ENCODE measurements around the gene ATL2. TPM values are rescaled to one million over a fixed set of nuclear protein-coding genes. Genes with fewer than 3 reads are reported as not detected.
A peak's percentile ranks its signal among the peaks of the same experiment; 100 is the strongest.

ATL2 gene
- total and polyA plus RNA-seq, 7 experiments from 2014 or later: 18.8 to 59.5 (median 49.0) TPM

GRCh38 chr2:38267270-38267925 is 109.7 kb downstream of the ATL2 start:
- H3K36me3 ChIP-seq (ENCODE audit: control insufficient read depth in 2 of 3, insufficient read depth in 3 of 3, low read length in 3 of 3): no peaks in the 10 kb centered on the region
- H3K4me3 ChIP-seq (ENCODE audit: low read length): no peak overlapping the region
- no peaks in the 10 kb centered on the region for H3K4me1 ChIP-seq (ENCODE audit: control insufficient read depth in 2 of 2, insufficient read depth in 2 of 2, low read length in 2 of 2)
- ChIA-PET POLR2A (interaction anchor here (0.6 kb wide), 1 partner anchor 385 kb away, joined by 3 read pairs; no protein-coding TSS in a partner anchor), CTCF (no interaction called here)
- H3K27me3 ChIP-seq (ENCODE audit: control insufficient read depth in 2 of 2, insufficient read depth in 2 of 2, low read length in 2 of 2): no peaks in the 10 kb centered on the region
- H3K27me3 Mint-ChIP-seq: peaks cover 0 to 3% (median 0%) of the 10 kb centered on the region in 5 donors
- no peak overlapping the region for H3K27ac Mint-ChIP-seq
- no peak for ATAC-seq
- H3K36me3 Mint-ChIP-seq: peaks cover 0 to 2% (median 0%) of the 10 kb centered on the region in 5 donors
- H3K4me1 Mint-ChIP-seq: peaks cover 0 to 7% (median 0%) of the 10 kb centered on the region in 7 donors
- H3K9me3 ChIP-seq (ENCODE audit: control insufficient read depth in 2 of 3, low read length in 3 of 3): no peaks in the 10 kb centered on the region
- no peak overlapping the region for H3K27ac ChIP-seq (ENCODE audit: low read depth, low read length)
- DNase-seq: no peak
- H3K4me3 Mint-ChIP-seq: no peak overlapping the region
- H3K9me3 Mint-ChIP-seq: peaks cover 0 to 17% (median 0%) of the 10 kb centered on the region in 11 donors
- intact Hi-C loops (cut with micrococcal nuclease): no loop called here

- Histone ChIP-seq H3K36me3 (ENCODE audit: control insufficient read depth in 2 of 3, insufficient read depth in 3 of 3, low read length in 3 of 3) (no peaks in the 10 kb centered on the region), H3K27ac (ENCODE audit: low read depth, low read length) (no peak overlapping the region), H3K4me3 (ENCODE audit: low read length) (no peak overlapping the region), H3K9me3 (ENCODE audit: control insufficient read depth in 2 of 3, low read length in 3 of 3) (no peaks in the 10 kb centered on the region), H3K27me3 (ENCODE audit: control insufficient read depth in 2 of 2, insufficient read depth in 2 of 2, low read length in 2 of 2) (no peaks in the 10 kb centered on the region), H3K4me1 (ENCODE audit: control insufficient read depth in 2 of 2, insufficient read depth in 2 of 2, low read length in 2 of 2) (no peaks in the 10 kb centered on the region)
- DNase-seq (no peak), ATAC-seq (no peak)
- ChIA-PET POLR2A (no interaction called here), CTCF (no interaction called here)
- H3K4me3 Mint-ChIP-seq: no peak overlapping the region
- peaks cover 0 to 16% (median 4%) of the 10 kb centered on the region in 7 donors for H3K4me1 Mint-ChIP-seq
- peaks cover 0 to 3% (median 0%) of the 10 kb centered on the region in 5 donors for H3K27me3 Mint-ChIP-seq
- H3K36me3 Mint-ChIP-seq: peaks cover 0 to 2% (median 0%) of the 10 kb centered on the region in 5 donors
- intact Hi-C loops (cut with micrococcal nuclease): no loop called here
- H3K9me3 Mint-ChIP-seq: peaks cover 0 to 17% (median 0%) of the 10 kb centered on the region in 11 donors
- no peak overlapping the region for H3K27ac Mint-ChIP-seq
Observed at GRCh38 chr2:38266382-38267061, 110.6 kb downstream of the ATL2 start.

- Histone ChIP-seq H3K4me3 (ENCODE audit: low read length) (no peak overlapping the region), H3K4me1 (ENCODE audit: control insufficient read depth in 2 of 2, insufficient read depth in 2 of 2, low read length in 2 of 2) (no peaks in the 10 kb centered on the region), H3K9me3 (ENCODE audit: control insufficient read depth in 2 of 3, low read length in 3 of 3) (no peaks in the 10 kb centered on the region), H3K27ac (ENCODE audit: low read depth, low read length) (no peak overlapping the region), H3K36me3 (ENCODE audit: control insufficient read depth in 2 of 3, insufficient read depth in 3 of 3, low read length in 3 of 3) (no peaks in the 10 kb centered on the region), H3K27me3 (ENCODE audit: control insufficient read depth in 2 of 2, insufficient read depth in 2 of 2, low read length in 2 of 2) (no peaks in the 10 kb centered on the region)
- DNase-seq: no peak
- H3K4me1 Mint-ChIP-seq: peaks cover 0 to 23% (median 6%) of the 10 kb centered on the region in 7 donors
- peaks cover 0 to 4% (median 0%) of the 10 kb centered on the region in 5 donors for H3K27me3 Mint-ChIP-seq
- CTCF ChIA-PET: no interaction called here
- H3K9me3 Mint-ChIP-seq: peaks cover 0 to 17% (median 0%) of the 10 kb centered on the region in 11 donors
- POLR2A ChIA-PET: no interaction called here
- ATAC-seq: no peak
- H3K36me3 Mint-ChIP-seq: peaks cover 0 to 2% (median 0%) of the 10 kb centered on the region in 5 donors
- no peak overlapping the region for H3K4me3 Mint-ChIP-seq
- H3K27ac Mint-ChIP-seq: no peak overlapping the region
- intact Hi-C loops (cut with micrococcal nuclease): no loop called here
Observed at GRCh38 chr2:38265461-38265860, 111.6 kb downstream of the ATL2 start.

GRCh38 chr2:38264396-38265221 is 112.5 kb downstream of the ATL2 start:
- Mint-ChIP-seq H3K4me1 (peaks cover 0 to 25% (median 5%) of the 10 kb centered on the region in 7 donors), H3K36me3 (peaks cover 0 to 2% (median 0%) of the 10 kb centered on the region in 5 donors), H3K27me3 (peaks cover 0 to 5% (median 0%) of the 10 kb centered on the region in 5 donors), H3K4me3 (no peak overlapping the region), H3K9me3 (peaks cover 0 to 17% (median 0%) of the 10 kb centered on the region in 11 donors), H3K27ac (no peak overlapping the region)
- Histone ChIP-seq H3K4me1 (ENCODE audit: control insufficient read depth in 2 of 2, insufficient read depth in 2 of 2, low read length in 2 of 2) (no peaks in the 10 kb centered on the region), H3K27ac (ENCODE audit: low read depth, low read length) (no peak overlapping the region), H3K9me3 (ENCODE audit: control insufficient read depth in 2 of 3, low read length in 3 of 3) (no peaks in the 10 kb centered on the region), H3K27me3 (ENCODE audit: control insufficient read depth in 2 of 2, insufficient read depth in 2 of 2, low read length in 2 of 2) (no peaks in the 10 kb centered on the region), H3K36me3 (ENCODE audit: control insufficient read depth in 2 of 3, insufficient read depth in 3 of 3, low read length in 3 of 3) (no peaks in the 10 kb centered on the region), H3K4me3 (ENCODE audit: low read length) (no peak overlapping the region)
- CTCF ChIA-PET: no interaction called here
- intact Hi-C loops (cut with micrococcal nuclease): no loop called here
- no peak for DNase-seq
- peak; percentile 47 for ATAC-seq
- POLR2A ChIA-PET: no interaction called here

- intact Hi-C loops (cut with micrococcal nuclease): no loop called here
- POLR2A ChIA-PET: interaction anchor here (0.6 kb wide), 1 partner anchor 1423 kb away, joined by 3 read pairs; no protein-coding TSS in a partner anchor
- Histone ChIP-seq H3K27me3 (ENCODE audit: control insufficient read depth in 2 of 2, insufficient read depth in 2 of 2, low read length in 2 of 2) (no peaks in the 10 kb centered on the region), H3K9me3 (ENCODE audit: control insufficient read depth in 2 of 3, low read length in 3 of 3) (no peaks in the 10 kb centered on the region), H3K4me1 (ENCODE audit: control insufficient read depth in 2 of 2, insufficient read depth in 2 of 2, low read length in 2 of 2) (no peaks in the 10 kb centered on the region), H3K27ac (ENCODE audit: low read depth, low read length) (no peak overlapping the region), H3K4me3 (ENCODE audit: low read length) (no peak overlapping the region), H3K36me3 (ENCODE audit: control insufficient read depth in 2 of 3, insufficient read depth in 3 of 3, low read length in 3 of 3) (no peaks in the 10 kb centered on the region)
- H3K27ac Mint-ChIP-seq: no peak overlapping the region
- H3K27me3 Mint-ChIP-seq: peaks cover 0 to 8% (median 2%) of the 10 kb centered on the region in 5 donors
- H3K4me3 Mint-ChIP-seq: no peak overlapping the region
- peaks cover 0 to 2% (median 0%) of the 10 kb centered on the region in 5 donors for H3K36me3 Mint-ChIP-seq
- peaks cover 0 to 25% (median 5%) of the 10 kb centered on the region in 7 donors for H3K4me1 Mint-ChIP-seq
- ATAC-seq (no peak), DNase-seq (no peak)
- H3K9me3 Mint-ChIP-seq: peaks cover 0 to 17% (median 0%) of the 10 kb centered on the region in 11 donors
- CTCF ChIA-PET: no interaction called here
Observed at GRCh38 chr2:38263293-38263692, 113.8 kb downstream of the ATL2 start.

- Histone ChIP-seq H3K36me3 (ENCODE audit: control insufficient read depth in 2 of 3, insufficient read depth in 3 of 3, low read length in 3 of 3) (no peaks in the 10 kb centered on the region), H3K27ac (ENCODE audit: low read depth, low read length) (no peak overlapping the region), H3K4me3 (ENCODE audit: low read length) (no peak overlapping the region), H3K27me3 (ENCODE audit: control insufficient read depth in 2 of 2, insufficient read depth in 2 of 2, low read length in 2 of 2) (no peaks in the 10 kb centered on the region), H3K4me1 (ENCODE audit: control insufficient read depth in 2 of 2, insufficient read depth in 2 of 2, low read length in 2 of 2) (no peaks in the 10 kb centered on the region), H3K9me3 (ENCODE audit: control insufficient read depth in 2 of 3, low read length in 3 of 3) (no peaks in the 10 kb centered on the region)
- Mint-ChIP-seq H3K9me3 (peaks cover 0 to 10% (median 0%) of the 10 kb centered on the region in 11 donors), H3K36me3 (peaks cover 0 to 2% (median 0%) of the 10 kb centered on the region in 5 donors), H3K27me3 (peaks cover 0 to 12% (median 7%) of the 10 kb centered on the region in 5 donors), H3K4me3 (peak overlapping the region in 1 of 10 donors; percentile 37), H3K27ac (no peak overlapping the region), H3K4me1 (peaks cover 0 to 25% (median 5%) of the 10 kb centered on the region in 7 donors)
- ATAC-seq (no peak), DNase-seq (peak in 1 of 9 donors; percentile 30)
- ChIA-PET POLR2A (interaction anchor here (0.6 kb wide), 1 partner anchor 1422 kb away, joined by 3 read pairs; no protein-coding TSS in a partner anchor), CTCF (no interaction called here)
- intact Hi-C loops (cut with micrococcal nuclease): no loop called here
Observed at GRCh38 chr2:38262069-38262871, 114.8 kb downstream of the ATL2 start.

Data from naive thymus-derived CD4-positive, alpha-beta T cell (primary cell).